ENCODE measurements around the gene CCR3.

DNA sequence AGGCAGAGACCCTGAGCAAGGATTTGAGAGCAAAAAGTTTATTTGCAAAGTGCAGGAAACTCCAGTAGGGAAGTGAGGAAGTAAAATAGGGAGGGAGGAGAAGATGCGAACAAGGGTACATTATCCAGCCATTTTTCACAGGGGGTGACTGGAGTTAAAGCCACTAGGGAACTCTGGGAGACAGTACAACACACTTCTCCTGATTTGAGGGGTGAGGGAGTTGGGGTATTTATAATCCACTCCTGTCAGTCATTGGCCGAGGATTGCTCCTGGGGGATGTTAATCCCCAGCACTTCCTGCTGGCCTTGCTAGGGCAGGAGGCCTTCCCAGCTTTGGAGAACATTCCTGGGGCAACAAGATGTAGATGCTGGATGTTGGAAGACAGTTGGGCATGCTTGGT, 28.2 kb downstream of the CCR3 start:
- no peak for TF ChIP-seq EZH2 (IDR thresholded peaks at IDR 0.05)
- TF ChIP-seq POLR2AphosphoS5 (IDR thresholded peaks at IDR 0.05; ENCODE audit: borderline replicate concordance, low read depth, low read length): no peak
